IMR-90 (cell line): Measurements from ENCODE around the gene CD55. TPM values are rescaled to one million over a fixed set of nuclear protein-coding genes. Genes with fewer than 3 reads are reported as not detected.
A peak's percentile ranks its signal among the peaks of the same experiment; 100 is the strongest.

ENCODE experiments used
- ATAC-seq: fragments of 200-7000 bp; cut with Tn5 transposase; 2 replicates; pipeline ENCODE4 v1.9.1; 2020; ENCODE audit warnings: low read depth, mild to moderate bottlenecking, moderate library complexity
- Bru-seq: library from RNA; stranded (reverse); fragments of 400-500 nt; gene quantifications from one replicate; lab custom pipeline; 2021; lab: Mats Ljungman, UMichigan
- BruChase-seq, 2 experiments: library from RNA; stranded (reverse); fragments of 400-500 nt; gene quantifications; one replicate each; lab custom pipeline; 2021; lab: Mats Ljungman, UMichigan
- BruUV-seq: library from RNA; stranded (reverse); fragments of 400-500 nt; replicated peaks from 2 replicates; lab custom pipeline; 2021; lab: Mats Ljungman, UMichigan
- CTCF ChIA-PET: fragments of 300-600 bp; formaldehyde crosslinking; extraction: SDS; loops from one replicate; lab custom pipeline; 2021; ENCODE audit warnings: antibody characterized with exemption; lab: Yijun Ruan, JAX
- POLR2A ChIA-PET: fragments of 300-600 bp; sonication (Branson Sonifier 250); formaldehyde crosslinking; loops from one replicate; lab custom pipeline; 2022; ENCODE audit warnings: antibody characterized with exemption; ENCODE audit not compliant: unreplicated experiment; lab: Charles Lee
- DNase-seq: peaks from one replicate; pipeline ENCODE4 v3.0.0; 2013
- H2AFZ ChIP-seq: replicated peaks from 2 replicates; pipeline ENCODE3; 2013; ENCODE audit warnings: low read length, mild to moderate bottlenecking; ENCODE audit not compliant: poor library complexity
- H2AK5ac ChIP-seq: 2 replicates; pipeline ENCODE4 v1.6.1; 2013; ENCODE audit warnings: low read depth, low read length, inconsistent platforms
- H2AK9ac ChIP-seq: replicated peaks from 2 replicates; pipeline ENCODE3; 2013; ENCODE audit warnings: mild to moderate bottlenecking, low read depth, low read length, moderate library complexity; ENCODE audit not compliant: poor library complexity
- H2BK120ac ChIP-seq: 2 replicates; pipeline ENCODE4 v1.6.1; 2013; ENCODE audit warnings: low read depth, low read length, inconsistent platforms
- H2BK15ac ChIP-seq: 3 replicates; pipeline ENCODE4 v1.6.1; 2013; ENCODE audit warnings: low read depth, low read length, inconsistent platforms
- H2BK20ac ChIP-seq: 2 replicates; pipeline ENCODE4 v1.6.1; 2013; ENCODE audit warnings: low read depth, mild to moderate bottlenecking, inconsistent platforms, low read length, moderate library complexity
- H2BK5ac ChIP-seq: 2 replicates; pipeline ENCODE4 v1.6.1; 2013; ENCODE audit warnings: mild to moderate bottlenecking, low read depth, low read length, inconsistent platforms; ENCODE audit not compliant: poor library complexity, severe bottlenecking
- H3K14ac ChIP-seq: replicated peaks from 2 replicates; pipeline ENCODE4 v1.6.1; 2013; ENCODE audit warnings: low read depth, low read length, inconsistent platforms
- H3K18ac ChIP-seq: 2 replicates; pipeline ENCODE4 v1.6.1; 2013; ENCODE audit warnings: low read depth, low read length, control low read depth
- H3K23ac ChIP-seq: 2 replicates; pipeline ENCODE4 v1.6.1; 2013; ENCODE audit warnings: low read depth, low read length, inconsistent platforms
- H3K27ac ChIP-seq: 2 replicates; pipeline ENCODE4 v1.5.1; 2013; ENCODE audit warnings: mild to moderate bottlenecking, control low read depth, low read length; ENCODE audit not compliant: insufficient read depth
- H3K27me3 ChIP-seq: 2 replicates; pipeline ENCODE4 v1.6.1; 2013; ENCODE audit warnings: low read length; ENCODE audit not compliant: control insufficient read depth, insufficient read depth
- H3K36me3 ChIP-seq: 2 replicates; pipeline ENCODE4 v1.6.1; 2013; ENCODE audit warnings: low read length, mixed read lengths; ENCODE audit not compliant: control insufficient read depth, insufficient read depth
- H3K4ac ChIP-seq: 2 replicates; pipeline ENCODE4 v1.6.1; 2013; ENCODE audit warnings: low read depth, low read length, inconsistent platforms
- H3K4me1 ChIP-seq: 2 replicates; pipeline ENCODE4 v1.6.1; 2013; ENCODE audit warnings: low read length, mixed read lengths; ENCODE audit not compliant: control insufficient read depth, insufficient read depth
- H3K4me2 ChIP-seq: 2 replicates; pipeline ENCODE4 v1.6.1; 2013; ENCODE audit warnings: low read depth, mild to moderate bottlenecking, control low read depth, low read length, moderate library complexity
- H3K4me3 ChIP-seq: 2 replicates; pipeline ENCODE4 v1.5.1; 2013; ENCODE audit warnings: low read depth, mild to moderate bottlenecking, control low read depth, low read length, moderate library complexity; ENCODE audit not compliant: insufficient read depth
- H3K56ac ChIP-seq: 2 replicates; pipeline ENCODE4 v1.6.1; 2013; ENCODE audit warnings: low read length, inconsistent platforms; ENCODE audit not compliant: insufficient read depth; ENCODE audit errors: extremely low read depth
- H3K79me1 ChIP-seq, 2 experiments: 2 replicates each; pipeline ENCODE4 v1.6.1; 2013; ENCODE audit warnings: low read length in 2 of 2, inconsistent platforms in 1 of 2, low read depth in 1 of 2
- H3K9ac ChIP-seq: 2 replicates; pipeline ENCODE4 v1.6.1; 2013; ENCODE audit warnings: low read depth, low read length, control low read depth
- H3K9me1 ChIP-seq: 2 replicates; pipeline ENCODE4 v1.6.1; 2013; ENCODE audit warnings: low read length, inconsistent platforms; ENCODE audit not compliant: insufficient read depth
- H3K9me3 ChIP-seq: 2 replicates; pipeline ENCODE4 v1.6.1; 2013; ENCODE audit warnings: low read length; ENCODE audit not compliant: control insufficient read depth, insufficient read depth
- H4K20me1 ChIP-seq: 2 replicates; pipeline ENCODE4 v1.6.1; 2013; ENCODE audit warnings: low read length, inconsistent platforms; ENCODE audit not compliant: insufficient read depth
- H4K5ac ChIP-seq: 2 replicates; pipeline ENCODE4 v1.6.1; 2013; ENCODE audit warnings: mild to moderate bottlenecking, low read depth, low read length, control low read depth
- H4K8ac ChIP-seq, 2 experiments: 2 replicates each; pipeline ENCODE4 v1.6.1; 2013; ENCODE audit warnings: low read depth in 2 of 2, low read length in 2 of 2, control low read depth in 1 of 2, inconsistent platforms in 1 of 2
- H4K91ac ChIP-seq: 2 replicates; pipeline ENCODE4 v1.6.1; 2013; ENCODE audit warnings: low read depth, low read length, inconsistent platforms; ENCODE audit not compliant: insufficient read depth
- BHLHE40 ChIP-seq: fragments of 150-350 bp; IDR thresholded peaks from 2 replicates; pipeline ENCODE4 v1.6.1; 2016; ENCODE audit warnings: mild to moderate bottlenecking, low read depth, low read length
- CEBPB ChIP-seq: IDR thresholded peaks from 2 replicates; pipeline ENCODE4 v1.6.1; 2012; ENCODE audit warnings: low read depth, low read length, improper control_type of control experiment
- CHD1 ChIP-seq: IDR thresholded peaks from 2 replicates; pipeline ENCODE4 v1.6.1; 2012; ENCODE audit warnings: low read depth, low read length, improper control_type of control experiment
- MAZ ChIP-seq: IDR thresholded peaks from 2 replicates; pipeline ENCODE4 v1.6.1; 2012; ENCODE audit warnings: low read depth, mild to moderate bottlenecking, low read length, improper control_type of control experiment, moderate library complexity, borderline replicate concordance
- MXI1 ChIP-seq: IDR thresholded peaks from 2 replicates; pipeline ENCODE4 v1.6.1; 2012; ENCODE audit warnings: low read depth, mild to moderate bottlenecking, low read length, moderate library complexity, borderline replicate concordance
- POLR2A ChIP-seq: IDR thresholded peaks from 2 replicates; pipeline ENCODE4 v1.6.1; 2012; ENCODE audit warnings: mild to moderate bottlenecking, low read depth, low read length
- RCOR1 ChIP-seq: IDR thresholded peaks from 2 replicates; pipeline ENCODE4 v1.6.1; 2012; ENCODE audit warnings: mild to moderate bottlenecking, low read length, improper control_type of control experiment; ENCODE audit not compliant: insufficient replicate concordance
- SMC3 ChIP-seq: fragments of 150-350 bp; IDR thresholded peaks from 2 replicates; pipeline ENCODE4 v1.6.1; 2016; ENCODE audit warnings: low read depth, mild to moderate bottlenecking, antibody characterized with exemption, low read length, moderate library complexity
- WGBS, 2 experiments: methylation state at CpG; one replicate each; pipeline versions ENCODE4 v1.1.5 to v1.1.7; 2013; ENCODE audit warnings: missing lambda C conversion rate in 2 of 2; ENCODE audit not compliant: insufficient read length in 1 of 2; ENCODE audit errors: extremely low coverage in 2 of 2; 5-methylcytosine and 5-hydroxymethylcytosine counted together
- dilution Hi-C: fragments of 300-500 bp; cut with HindIII; formaldehyde crosslinking; loops from one replicate; pipeline ENCODE4 v1.14.3; 2018; ENCODE audit warnings: low sequenced_read_pairs; ENCODE audit not compliant: unreplicated experiment
- in situ Hi-C: fragments of 300-500 bp; cut with MboI; formaldehyde crosslinking; loops from 3 replicates; pipeline ENCODE4 v1.14.3; 2019; ENCODE audit warnings: low sequenced_read_pairs, inconsistent platforms, mixed read lengths
- intact Hi-C: fragments of 100-400 bp; cut with micrococcal nuclease; formaldehyde crosslinking; loops from 2 replicates; pipeline ENCODE4 v1.10.0; 2022
- long read RNA-seq: library from polyadenylated mRNA; unstranded; transcript quantifications from one replicate; pipeline ENCODE4 v2.0.0, GENCODE V29; 2021; ENCODE audit not compliant: unreplicated experiment
- polyA plus RNA-seq, 3 experiments: library from polyadenylated mRNA; depleted of rRNA; stranded (reverse); fragments of >200 nt; gene quantifications; 2 replicates each; pipeline ENCODE4 v1.2.3, GENCODE V29; 2012; ENCODE audit warnings: low replicate concordance in 1 of 3
- total RNA-seq: library from RNA; depleted of rRNA; stranded (reverse); fragments of >200 nt; gene quantifications from 2 replicates; pipeline ENCODE4 v1.2.3, GENCODE V29; 2012; rRNA removed
- TF ChIP-seq, protein P1 (sequence below): fragments of 150-350 bp; IDR thresholded peaks from 2 replicates; pipeline ENCODE4 v1.6.1; 2017; ENCODE audit warnings: mild to moderate bottlenecking, antibody characterized with exemption, low read length, low read depth
- TF ChIP-seq, protein P2 (sequence below): conservative IDR thresholded peaks from 2 replicates; pipeline ENCODE4 v1.5.1; 2012; ENCODE audit warnings: mild to moderate bottlenecking, low read depth, low read length, improper control_type of control experiment

The CD55 gene, protein sequence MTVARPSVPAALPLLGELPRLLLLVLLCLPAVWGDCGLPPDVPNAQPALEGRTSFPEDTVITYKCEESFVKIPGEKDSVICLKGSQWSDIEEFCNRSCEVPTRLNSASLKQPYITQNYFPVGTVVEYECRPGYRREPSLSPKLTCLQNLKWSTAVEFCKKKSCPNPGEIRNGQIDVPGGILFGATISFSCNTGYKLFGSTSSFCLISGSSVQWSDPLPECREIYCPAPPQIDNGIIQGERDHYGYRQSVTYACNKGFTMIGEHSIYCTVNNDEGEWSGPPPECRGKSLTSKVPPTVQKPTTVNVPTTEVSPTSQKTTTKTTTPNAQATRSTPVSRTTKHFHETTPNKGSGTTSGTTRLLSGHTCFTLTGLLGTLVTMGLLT
- total RNA-seq (6.6 and 9.7 TPM in 2 replicates), polyA plus RNA-seq (2012; rRNA removed) (11.5 and 11.6 TPM in 2 replicates), Bru-seq, nascent RNA (percentile 82 among the genes with signal in this experiment), BruChase-seq, experiment 1, labeled RNA remaining after a 6-hour chase (percentile 60 among the genes with signal in this experiment), BruChase-seq, experiment 2, labeled RNA remaining after a 2-hour chase (percentile 64 among the genes with signal in this experiment)
- polyA plus RNA-seq (2012; cell fraction: cytosol; rRNA removed), result 5.7 and 11.0 TPM in 2 replicates
- 1.7 and 7.2 TPM in 2 replicates for polyA plus RNA-seq (2012; cell fraction: nucleus; rRNA removed; ENCODE audit: low replicate concordance)
- long read RNA-seq, transcript CD55-204 (10 exons, 2,892 nt), result major isoform, 25 of 43 reads
- long read RNA-seq, transcript CD55-203 (10 exons, 1,691 nt), result minor isoform, 6 of 43 reads
- long read RNA-seq, partial matches to known transcripts, result 2 of 43 reads
- long read RNA-seq, other reads (novel, unspliced or antisense), result 8 of 43 reads

DNA sequence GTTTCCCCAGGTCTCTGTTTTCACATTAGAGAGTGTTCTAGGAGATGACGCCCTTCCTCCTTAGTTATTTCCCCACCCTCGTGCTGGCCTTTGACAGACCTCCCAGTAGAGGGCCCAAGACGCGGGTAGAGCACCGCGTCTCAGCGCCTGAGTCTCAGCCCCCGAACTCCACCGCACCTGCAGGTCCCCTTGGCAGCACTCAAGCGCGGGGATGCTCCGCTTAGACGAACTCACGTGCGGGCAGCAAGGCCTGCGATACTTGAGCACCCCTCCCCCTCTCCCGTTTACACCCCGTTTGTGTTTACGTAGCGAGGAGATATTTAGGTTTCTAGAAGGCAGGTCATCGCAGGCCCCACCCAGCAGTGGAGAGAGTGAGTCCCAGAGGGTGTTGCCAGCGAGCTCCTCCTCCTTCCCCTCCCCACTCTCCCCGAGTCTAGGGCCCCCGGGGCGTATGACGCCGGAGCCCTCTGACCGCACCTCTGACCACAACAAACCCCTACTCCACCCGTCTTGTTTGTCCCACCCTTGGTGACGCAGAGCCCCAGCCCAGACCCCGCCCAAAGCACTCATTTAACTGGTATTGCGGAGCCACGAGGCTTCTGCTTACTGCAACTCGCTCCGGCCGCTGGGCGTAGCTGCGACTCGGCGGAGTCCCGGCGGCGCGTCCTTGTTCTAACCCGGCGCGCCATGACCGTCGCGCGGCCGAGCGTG, at the start of gene CD55:
CD55 (plus strand) TSS at position 600 of the 711 bp plus-strand sequence; CDS start at position 688, 88 bp downstream.
- POLR2A ChIA-PET, result no interaction called here
- TF ChIP-seq SMC3, result no peak; the same call in 1 of the 2 replicates
- no peak for TF ChIP-seq RCOR1
- TF ChIP-seq CEBPB, result 0 out of 2 replicates have a peak, but pooled peaks have one; percentile 8
- peak; percentile 90 for TF ChIP-seq POLR2A
- TF ChIP-seq MXI1, result peak; percentile 63
- TF ChIP-seq BHLHE40, result peak; percentile 87
- TF ChIP-seq MAZ, result peak; percentile 83
- TF ChIP-seq, protein P1, sequence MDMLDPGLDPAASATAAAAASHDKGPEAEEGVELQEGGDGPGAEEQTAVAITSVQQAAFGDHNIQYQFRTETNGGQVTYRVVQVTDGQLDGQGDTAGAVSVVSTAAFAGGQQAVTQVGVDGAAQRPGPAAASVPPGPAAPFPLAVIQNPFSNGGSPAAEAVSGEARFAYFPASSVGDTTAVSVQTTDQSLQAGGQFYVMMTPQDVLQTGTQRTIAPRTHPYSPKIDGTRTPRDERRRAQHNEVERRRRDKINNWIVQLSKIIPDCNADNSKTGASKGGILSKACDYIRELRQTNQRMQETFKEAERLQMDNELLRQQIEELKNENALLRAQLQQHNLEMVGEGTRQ, result 0 out of 2 replicates have a peak, but pooled peaks have one; percentile 2
- no peak for TF ChIP-seq CHD1
- TF ChIP-seq, protein P2, sequence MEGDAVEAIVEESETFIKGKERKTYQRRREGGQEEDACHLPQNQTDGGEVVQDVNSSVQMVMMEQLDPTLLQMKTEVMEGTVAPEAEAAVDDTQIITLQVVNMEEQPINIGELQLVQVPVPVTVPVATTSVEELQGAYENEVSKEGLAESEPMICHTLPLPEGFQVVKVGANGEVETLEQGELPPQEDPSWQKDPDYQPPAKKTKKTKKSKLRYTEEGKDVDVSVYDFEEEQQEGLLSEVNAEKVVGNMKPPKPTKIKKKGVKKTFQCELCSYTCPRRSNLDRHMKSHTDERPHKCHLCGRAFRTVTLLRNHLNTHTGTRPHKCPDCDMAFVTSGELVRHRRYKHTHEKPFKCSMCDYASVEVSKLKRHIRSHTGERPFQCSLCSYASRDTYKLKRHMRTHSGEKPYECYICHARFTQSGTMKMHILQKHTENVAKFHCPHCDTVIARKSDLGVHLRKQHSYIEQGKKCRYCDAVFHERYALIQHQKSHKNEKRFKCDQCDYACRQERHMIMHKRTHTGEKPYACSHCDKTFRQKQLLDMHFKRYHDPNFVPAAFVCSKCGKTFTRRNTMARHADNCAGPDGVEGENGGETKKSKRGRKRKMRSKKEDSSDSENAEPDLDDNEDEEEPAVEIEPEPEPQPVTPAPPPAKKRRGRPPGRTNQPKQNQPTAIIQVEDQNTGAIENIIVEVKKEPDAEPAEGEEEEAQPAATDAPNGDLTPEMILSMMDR, result no peak; the same call in 1 of the 2 replicates

More for the DNA sequence above, at the start of gene CD55:
- Histone ChIP-seq H2BK5ac (peak within 1 kb of the TSS; percentile 54), H3K9me1 (peaks cover 5% of the 10 kb centered on the region; the same call in 1 of the 2 replicates), H3K23ac (peak within 1 kb of the TSS; percentile 85), H3K36me3 (0 out of 2 replicates have a peak, but pooled peaks cover 3% of the 10 kb centered on the region), H3K27ac (peak within 1 kb of the TSS; percentile 28; the same call in 1 of the 2 replicates), H3K4me2 (peak within 1 kb of the TSS; percentile 90), H3K9me3 (no peaks in the 10 kb centered on the region), H3K27me3 (no peaks in the 10 kb centered on the region), H3K4me1 (peaks cover 2% of the 10 kb centered on the region; the same call in 1 of the 2 replicates), H3K18ac (peak within 1 kb of the TSS; percentile 8), H4K91ac (peak within 1 kb of the TSS; percentile 65), H3K4ac (peak within 1 kb of the TSS; percentile 74), H4K5ac (peak within 1 kb of the TSS; percentile 19; the same call in 1 of the 2 replicates), H3K14ac (peak within 1 kb of the TSS; percentile 76), H2BK20ac (peak within 1 kb of the TSS; percentile 65; the same call in 1 of the 2 replicates), H2AK5ac (peak within 1 kb of the TSS; percentile 20; the same call in 1 of the 2 replicates), H4K8ac (peak within 1 kb of the TSS in 1 of 2 experiments; percentile 69; a peak in 2 of 4 replicates), H3K79me1 (peaks cover 0 to 8% of the 10 kb centered on the region in 2 experiments; a peak in 2 of 4 replicates), H4K20me1 (no peaks in the 10 kb centered on the region), H2AK9ac (peak within 1 kb of the TSS; percentile 91), H2BK15ac (peak within 1 kb of the TSS; percentile 58), H3K9ac (peak within 1 kb of the TSS; percentile 83), H2AFZ (peak within 1 kb of the TSS; percentile 99), H3K56ac (peak within 1 kb of the TSS; percentile 70; the same call in 1 of the 2 replicates), H2BK120ac (peak within 1 kb of the TSS; percentile 69), H3K4me3 (peak within 1 kb of the TSS; percentile 63)
- BruUV-seq, result no TSS peak
- in situ Hi-C loops, result no loop called here
- peak; percentile 93 for ATAC-seq
- 0% methylated on average over 12 of the region's 53 CpGs; no CpG with 5 or more reads in 1 of the 2 experiments for WGBS, 2 experiments
- intact Hi-C loops, result loop anchor here (2.0 kb wide), 1 partner anchor 72 kb away; no protein-coding TSS in a partner anchor
- peak; percentile 86 for DNase-seq
- dilution Hi-C loops, result no loop called here
- CTCF ChIA-PET, result interaction anchor here (0.7 to 1.7 kb wide), 3 partner anchors 22 to 84 kb away, joined by 3 to 6 read pairs (median 3); no protein-coding TSS in a partner anchor
